Erythroblast (primary cell): ENCODE results near the gene PHKB.
"Not testable (repeated sequence)": the region's sequence is repeated elsewhere in the genome, so short reads cannot be mapped to it uniquely, and the experiment has no call there.

ENCODE experiments used
- DNase-seq, 2 experiments: peaks; one replicate each; lab custom pipeline; 2025; lab: John Stamatoyannopoulos, UW
- GATA1 ChIP-seq: IDR thresholded peaks from 2 replicates; pipeline ENCODE4 v1.6.1; 2011; ENCODE audit warnings: low read depth, mild to moderate bottlenecking, control low read depth, low read length, moderate library complexity
- POLR2A ChIP-seq: IDR thresholded peaks from 2 replicates; pipeline ENCODE4 v1.6.1; 2011; ENCODE audit warnings: mild to moderate bottlenecking, low read length

PHKB gene

GRCh38 chr16:47511882-47512281 lies 50.8 kb downstream of the PHKB start:
- TF ChIP-seq POLR2A (no peak), GATA1 (no peak)
- DNase-seq, result no peak

- no peak for TF ChIP-seq GATA1
- no peak for TF ChIP-seq POLR2A
- DNase-seq, result peak; percentile 14 to 50
Measured at GRCh38 chr16:47519037-47519436, 57.9 kb downstream of the PHKB start.

DNA sequence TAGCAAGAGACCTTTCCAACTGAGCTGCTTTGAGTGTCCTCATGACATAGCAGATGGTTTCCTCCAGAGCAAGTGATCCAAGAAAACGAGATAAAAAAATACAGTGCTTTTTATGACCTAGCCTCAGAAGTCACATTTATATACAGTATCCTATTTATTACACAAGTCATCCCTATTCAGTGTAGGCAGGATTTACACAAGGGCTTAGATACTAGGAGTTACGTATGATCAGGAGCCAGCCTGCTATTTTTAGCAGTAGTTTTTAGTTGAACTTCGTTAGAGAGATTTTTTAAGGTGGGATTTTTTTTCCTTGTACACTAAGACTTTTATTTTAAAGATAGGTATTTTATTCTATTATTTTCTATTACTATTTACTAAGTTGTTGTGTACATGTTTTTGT lies 58.4 kb downstream of the PHKB start:
- DNase-seq, result no peak
- TF ChIP-seq POLR2A (no peak), GATA1 (no peak)

- peak; percentile 89 for DNase-seq
- no peak for TF ChIP-seq POLR2A
Measured at GRCh38 chr16:47519996-47520679, 59.0 kb downstream of the PHKB start.

- TF ChIP-seq POLR2A (no peak), GATA1 (no peak)
Measured at GRCh38 chr16:47523342-47524006, 62.3 kb downstream of the PHKB start.

DNA sequence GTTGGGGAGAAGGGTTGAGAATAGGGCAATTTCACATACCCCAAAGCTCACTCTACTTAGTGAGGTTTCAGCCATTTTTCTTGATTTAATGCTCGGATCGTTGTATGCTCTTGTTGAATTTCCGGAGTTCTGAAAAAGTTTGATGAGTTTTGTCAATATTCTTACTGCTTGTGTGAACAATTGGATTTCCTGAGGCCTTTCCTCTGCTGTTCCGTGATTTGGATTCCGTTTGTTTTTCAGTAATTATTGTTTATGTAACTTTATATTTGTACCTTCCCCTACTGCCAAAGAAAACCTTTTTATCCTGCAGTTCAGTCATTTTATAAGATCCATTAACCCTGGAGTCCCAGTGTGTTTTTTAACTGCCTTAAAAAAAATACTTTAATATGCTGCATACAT lies 62.9 kb downstream of the PHKB start:
- TF ChIP-seq POLR2A (no peak), GATA1 (no peak)
- DNase-seq, result no peak

More at GRCh38 chr16:47523342-47524006, 62.3 kb downstream of the PHKB start:
- peak in 1 of 2 experiments; percentile 5 for DNase-seq

DNA sequence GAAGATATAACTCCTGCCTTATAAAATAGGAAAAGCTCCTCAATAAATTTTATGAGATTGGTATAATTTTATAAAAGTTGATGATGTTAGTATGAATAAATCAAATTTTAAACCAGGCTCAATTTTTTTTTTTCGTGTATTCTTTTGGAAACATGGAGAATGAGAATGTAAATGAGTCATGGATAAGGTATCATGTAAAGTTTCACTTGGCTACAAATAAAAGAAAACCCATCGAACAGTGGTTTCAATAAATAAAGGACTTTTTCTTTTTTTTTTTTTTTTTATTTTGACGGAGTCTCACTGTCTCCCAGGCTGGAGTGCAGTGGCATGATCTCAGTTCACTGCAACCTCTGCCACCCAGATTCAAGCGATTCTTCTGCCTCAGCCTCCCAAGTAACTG lies 67.3 kb downstream of the PHKB start:
- no peak for TF ChIP-seq POLR2A
- no peak for TF ChIP-seq GATA1
- DNase-seq, result no peak

GRCh38 chr16:47533744-47534292 lies 72.7 kb downstream of the PHKB start:
- no peak for DNase-seq
- no peak for TF ChIP-seq POLR2A
- no peak for TF ChIP-seq GATA1

- TF ChIP-seq GATA1 (no peak), POLR2A (no peak)
- no peak for DNase-seq
Measured at GRCh38 chr16:47538472-47538871, 77.3 kb downstream of the PHKB start.

GRCh38 chr16:47539707-47540670 lies 78.9 kb downstream of the PHKB start:
- DNase-seq, result peak; percentile 17 to 28

- not testable (repeated sequence) for DNase-seq
Measured at GRCh38 chr16:47541135-47541534, 80.0 kb downstream of the PHKB start.

DNA sequence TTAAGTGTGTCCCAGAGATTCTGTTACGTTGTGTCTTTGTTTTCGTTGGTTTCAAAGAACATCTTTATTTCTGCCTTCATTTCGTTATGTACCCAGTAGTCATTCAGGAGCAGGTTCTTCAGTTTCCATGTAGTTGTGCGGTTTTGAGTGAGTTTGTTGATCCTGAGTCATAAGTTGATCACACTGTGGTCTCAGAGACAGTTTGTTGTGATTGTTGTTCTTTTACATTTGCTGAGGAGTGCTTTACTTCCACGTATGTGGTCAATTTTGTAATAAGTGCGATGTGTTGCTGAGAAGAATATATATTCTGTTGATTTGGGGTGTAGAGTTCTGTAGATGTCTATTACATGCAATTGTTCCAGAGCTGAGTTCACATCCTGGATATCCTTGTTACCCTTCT lies 83.1 kb downstream of the PHKB start:
- not testable (repeated sequence) for DNase-seq

GRCh38 chr16:47551185-47551584 lies 90.1 kb downstream of the PHKB start:
- not testable (repeated sequence) for DNase-seq

- DNase-seq, result not testable (repeated sequence)
Measured at GRCh38 chr16:47551767-47552166, 90.6 kb downstream of the PHKB start.
